Measurements from ENCODE around the gene LLGL2.
"Not testable (repeated sequence)": the region's sequence is repeated elsewhere in the genome, so short reads cannot be mapped to it uniquely, and the experiment has no call there.

LLGL2 gene

GRCh38 chr17:75509528-75510258, 15.8 kb upstream of the LLGL2 start:
- DNase-seq, result no peak

GRCh38 chr17:75511270-75511609, 14.3 kb upstream of the LLGL2 start:
- no peak for DNase-seq

GRCh38 chr17:75511610-75512575, 13.6 kb upstream of the LLGL2 start:
- DNase-seq, result no peak

GRCh38 chr17:75512926-75513640, 12.4 kb upstream of the LLGL2 start:
- DNase-seq, result no peak

GRCh38 chr17:75513641-75514000, 11.9 kb upstream of the LLGL2 start:
- DNase-seq, result no peak

- no peak for DNase-seq
These were observed 11.1 kb upstream of the LLGL2 start for GRCh38 chr17:75514299-75514918.

- DNase-seq, result no peak
These were observed 10.5 kb upstream of the LLGL2 start for GRCh38 chr17:75514919-75515495.

- peak; percentile 57 for DNase-seq
These were observed 9.8 kb upstream of the LLGL2 start, which contains the start of gene CASKIN2 for GRCh38 chr17:75515496-75516254. Gene CASKIN2 (minus strand): TSS chr17:75515537. CDS start chr17:75513804, 1,733 bp downstream.

GRCh38 chr17:75516255-75516618, 9.3 kb upstream of the LLGL2 start, which contains the start of gene TSEN54:
Gene TSEN54 (plus strand): TSS chr17:75516528. CDS start chr17:75516561, 33 bp downstream.
- DNase-seq, result peak; percentile 93

GRCh38 chr17:75516619-75517296, 8.7 kb upstream of the LLGL2 start:
- no peak for DNase-seq

- DNase-seq, result peak; percentile 29
These were observed 8.1 kb upstream of the LLGL2 start for GRCh38 chr17:75517297-75517865.

- peak; percentile 39 for DNase-seq
These were observed 7.3 kb upstream of the LLGL2 start for GRCh38 chr17:75518201-75518600.

GRCh38 chr17:75518983-75519537, 6.4 kb upstream of the LLGL2 start:
- DNase-seq, result no peak

- not testable (repeated sequence) for DNase-seq
These were observed 5.1 kb upstream of the LLGL2 start for GRCh38 chr17:75520413-75520812.

- DNase-seq, result no peak
These were observed 4.2 kb upstream of the LLGL2 start for GRCh38 chr17:75521290-75521689.

GRCh38 chr17:75521951-75522727, 3.4 kb upstream of the LLGL2 start:
- DNase-seq, result no peak

GRCh38 chr17:75523647-75524046, 1.9 kb upstream of the LLGL2 start:
- DNase-seq, result no peak

GRCh38 chr17:75524269-75524969, 1.1 kb upstream of the LLGL2 start:
- no peak for DNase-seq

All from effector CD4-positive, alpha-beta T cell (primary cell).